ENCODE results near the gene NRL. TPM values are rescaled to one million over a fixed set of nuclear protein-coding genes. Genes with fewer than 3 reads are reported as not detected.

NRL gene
- total and polyA plus RNA-seq, 2 experiments from 2014 or later, result 0.48 to 0.86 TPM

- H3K27me3 ChIP-seq (replicated peaks; ENCODE audit: insufficient read depth), result peaks cover 17% of the 10 kb centered on the region
- H4K20me1 ChIP-seq (ENCODE audit: insufficient read depth), result no peaks in the 10 kb centered on the region
- no peak for DNase-seq
- no peaks in the 10 kb centered on the region for H3K4me1 ChIP-seq (ENCODE audit: insufficient read depth)
- no peak overlapping the region for H3K4me2 ChIP-seq (ENCODE audit: unreplicated experiment)
- no peaks in the 10 kb centered on the region for H3F3A ChIP-seq (ENCODE audit: insufficient read depth)
- 76 to 77% methylated on average over 10 of the region's 10 CpGs for WGBS, 2 experiments (ENCODE audit: low coverage in 1 of 2, low lambda C conversion rate in 2 of 2, missing lambda C conversion rate in 2 of 2)
- H3K4me3 ChIP-seq, result no peak overlapping the region
- H3K27ac ChIP-seq, result no peak overlapping the region
- no peaks in the 10 kb centered on the region for H3K9me2 ChIP-seq (ENCODE audit: insufficient read depth)
- H3K9me3 ChIP-seq (ENCODE audit: low read depth), result no peaks in the 10 kb centered on the region
- TF ChIP-seq EZH2 (IDR thresholded peaks at IDR 0.05; ENCODE audit: insufficient read depth, poor library complexity, severe bottlenecking) (no peak), EZH2phosphoT487 (IDR thresholded peaks at IDR 0.05; ENCODE audit: insufficient read depth, low read depth) (no peak)
- no peaks in the 10 kb centered on the region for H3K36me3 ChIP-seq (ENCODE audit: low read depth)
- no peak overlapping the region for H3K9ac ChIP-seq
- H2AFZ ChIP-seq, result no peak overlapping the region
- in situ Hi-C loops (cut with MboI), result no loop called here
- H3K79me2 ChIP-seq (ENCODE audit: insufficient read depth), result no peaks in the 10 kb centered on the region
Observed at GRCh38 chr14:24070285-24071143, 44.2 kb downstream of the NRL start.

GRCh38 chr14:24069411-24069735 is 45.4 kb downstream of the NRL start:
- Histone ChIP-seq H4K20me1 (ENCODE audit: insufficient read depth) (no peaks in the 10 kb centered on the region), H3K4me1 (ENCODE audit: insufficient read depth) (no peaks in the 10 kb centered on the region), H3K4me3 (no peak overlapping the region), H3K79me2 (ENCODE audit: insufficient read depth) (no peaks in the 10 kb centered on the region), H3K9me2 (ENCODE audit: insufficient read depth) (no peaks in the 10 kb centered on the region), H3K9ac (no peak overlapping the region), H3K4me2 (ENCODE audit: unreplicated experiment) (no peak overlapping the region), H2AFZ (no peak overlapping the region), H3K27me3 (replicated peaks; ENCODE audit: insufficient read depth) (peaks cover 17% of the 10 kb centered on the region), H3K9me3 (ENCODE audit: low read depth) (no peaks in the 10 kb centered on the region), H3K27ac (no peak overlapping the region), H3F3A (ENCODE audit: insufficient read depth) (no peaks in the 10 kb centered on the region), H3K36me3 (ENCODE audit: low read depth) (no peaks in the 10 kb centered on the region)
- 63 to 85% methylated on average over 6 of the region's 6 CpGs for WGBS, 2 experiments (ENCODE audit: low coverage in 1 of 2, low lambda C conversion rate in 2 of 2, missing lambda C conversion rate in 2 of 2)
- TF ChIP-seq EZH2 (IDR thresholded peaks at IDR 0.05; ENCODE audit: insufficient read depth, poor library complexity, severe bottlenecking) (no peak), EZH2phosphoT487 (IDR thresholded peaks at IDR 0.05; ENCODE audit: insufficient read depth, low read depth) (no peak)
- in situ Hi-C loops (cut with MboI), result no loop called here
- DNase-seq, result no peak

- H3F3A ChIP-seq (ENCODE audit: insufficient read depth), result no peaks in the 10 kb centered on the region
- no peak for TF ChIP-seq EZH2phosphoT487 (IDR thresholded peaks at IDR 0.05; ENCODE audit: insufficient read depth, low read depth)
- TF ChIP-seq EZH2 (IDR thresholded peaks at IDR 0.05; ENCODE audit: insufficient read depth, poor library complexity, severe bottlenecking), result no peak
- no peak overlapping the region for H3K9ac ChIP-seq
- in situ Hi-C loops (cut with MboI), result no loop called here
- no peak overlapping the region for H3K4me2 ChIP-seq (ENCODE audit: unreplicated experiment)
- H3K9me3 ChIP-seq (ENCODE audit: low read depth), result no peaks in the 10 kb centered on the region
- no peaks in the 10 kb centered on the region for H3K9me2 ChIP-seq (ENCODE audit: insufficient read depth)
- no peaks in the 10 kb centered on the region for H4K20me1 ChIP-seq (ENCODE audit: insufficient read depth)
- H3K4me3 ChIP-seq, result no peak overlapping the region
- H3K27me3 ChIP-seq (replicated peaks; ENCODE audit: insufficient read depth), result peaks cover 17% of the 10 kb centered on the region
- no peaks in the 10 kb centered on the region for H3K36me3 ChIP-seq (ENCODE audit: low read depth)
- WGBS, 2 experiments (ENCODE audit: low coverage in 1 of 2, low lambda C conversion rate in 2 of 2, missing lambda C conversion rate in 2 of 2), result 51 to 54% methylated on average over 9 to 10 of the region's 10 CpGs
- no peak overlapping the region for H2AFZ ChIP-seq
- no peaks in the 10 kb centered on the region for H3K79me2 ChIP-seq (ENCODE audit: insufficient read depth)
- no peak overlapping the region for H3K27ac ChIP-seq
- DNase-seq, result no peak
- no peaks in the 10 kb centered on the region for H3K4me1 ChIP-seq (ENCODE audit: insufficient read depth)
Observed at GRCh38 chr14:24068711-24069410, 45.9 kb downstream of the NRL start.

GRCh38 chr14:24067133-24068082 is 47.3 kb downstream of the NRL start:
- Histone ChIP-seq H3K4me2 (ENCODE audit: unreplicated experiment) (no peak overlapping the region), H3K4me1 (ENCODE audit: insufficient read depth) (no peaks in the 10 kb centered on the region), H3K36me3 (ENCODE audit: low read depth) (no peaks in the 10 kb centered on the region), H3K9ac (no peak overlapping the region), H3K27ac (no peak overlapping the region), H3K9me3 (ENCODE audit: low read depth) (no peaks in the 10 kb centered on the region), H2AFZ (no peak overlapping the region), H3K4me3 (no peak overlapping the region), H3K9me2 (ENCODE audit: insufficient read depth) (no peaks in the 10 kb centered on the region), H4K20me1 (ENCODE audit: insufficient read depth) (no peaks in the 10 kb centered on the region), H3K27me3 (replicated peaks; ENCODE audit: insufficient read depth) (peaks cover 17% of the 10 kb centered on the region), H3K79me2 (ENCODE audit: insufficient read depth) (no peaks in the 10 kb centered on the region), H3F3A (ENCODE audit: insufficient read depth) (no peaks in the 10 kb centered on the region)
- in situ Hi-C loops (cut with MboI), result no loop called here
- no peak for TF ChIP-seq EZH2 (IDR thresholded peaks at IDR 0.05; ENCODE audit: insufficient read depth, poor library complexity, severe bottlenecking)
- TF ChIP-seq EZH2phosphoT487 (IDR thresholded peaks at IDR 0.05; ENCODE audit: insufficient read depth, low read depth), result no peak
- no peak for DNase-seq
- WGBS, 2 experiments (ENCODE audit: low coverage in 1 of 2, low lambda C conversion rate in 2 of 2, missing lambda C conversion rate in 2 of 2), result 58 to 61% methylated on average over 12 of the region's 12 CpGs
